Fibroblast of lung (primary cell): ENCODE data around the gene IL1F10. TPM values are rescaled to one million over a fixed set of nuclear protein-coding genes. Genes with fewer than 3 reads are reported as not detected.

Source experiments
- DNase-seq, 2 donors: peaks; one replicate each; pipeline versions ENCODE4 v3.0.0 to v3.0.0-alpha.2; 2010; ENCODE audit warnings: low read depth in 2 of 2
- H2AFZ ChIP-seq: 2 replicates; pipeline ENCODE4 v1.5.1; 2012; ENCODE audit warnings: low read length, control low read depth, inconsistent platforms
- H3K27ac ChIP-seq: 2 replicates; pipeline ENCODE4 v1.5.1; 2011; ENCODE audit warnings: low read length, control low read depth; ENCODE audit not compliant: insufficient read depth
- H3K27me3 ChIP-seq: 2 replicates; pipeline ENCODE4 v1.5.1; 2011; ENCODE audit warnings: mild to moderate bottlenecking, low read length; ENCODE audit not compliant: control insufficient read depth, insufficient read depth
- H3K36me3 ChIP-seq: 2 replicates; pipeline ENCODE4 v1.5.1; 2011; ENCODE audit warnings: low read length; ENCODE audit not compliant: control insufficient read depth, insufficient read depth
- H3K4me1 ChIP-seq: 2 replicates; pipeline ENCODE4 v1.5.1; 2011; ENCODE audit warnings: low read length; ENCODE audit not compliant: control insufficient read depth, insufficient read depth; ENCODE audit errors: extremely low read depth
- H3K4me2 ChIP-seq: 2 replicates; pipeline ENCODE4 v1.5.1; 2011; ENCODE audit warnings: low read length, control low read depth; ENCODE audit not compliant: insufficient read depth; ENCODE audit errors: extremely low read depth
- H3K4me3 ChIP-seq, 4 experiments: fragments of 200-600 bp in 1 of 4; sonication (generic) in 1 of 4; replicated peaks in 1 of 4; 2 replicates each; pipeline ENCODE4 v1.5.1; 2011 to 2016; ENCODE audit warnings: low read length in 4 of 4, low read depth in 3 of 4, mild to moderate bottlenecking in 3 of 4, control low read depth in 2 of 4, inconsistent platforms in 1 of 4, mixed read lengths in 1 of 4; ENCODE audit not compliant: insufficient read depth in 1 of 4; ENCODE audit errors: control extremely low read depth in 1 of 4
- H3K79me2 ChIP-seq: 2 replicates; pipeline ENCODE4 v1.5.1; 2012; ENCODE audit warnings: mild to moderate bottlenecking, low read length, inconsistent platforms; ENCODE audit not compliant: control insufficient read depth, insufficient read depth
- H3K9ac ChIP-seq: 2 replicates; pipeline ENCODE4 v1.5.1; 2011; ENCODE audit warnings: mild to moderate bottlenecking, low read length, control low read depth; ENCODE audit not compliant: insufficient read depth
- H3K9me3 ChIP-seq: 2 replicates; pipeline ENCODE4 v1.5.1; 2012; ENCODE audit warnings: low read depth, low read length; ENCODE audit not compliant: control insufficient read depth, insufficient read depth
- H4K20me1 ChIP-seq: 2 replicates; pipeline ENCODE4 v1.5.1; 2011; ENCODE audit warnings: low read length; ENCODE audit not compliant: control insufficient read depth, insufficient read depth; ENCODE audit errors: extremely low read depth
- EZH2 ChIP-seq: IDR thresholded peaks from 2 replicates; pipeline ENCODE4 v1.5.1; 2012; ENCODE audit warnings: low read length, control low read depth, mild to moderate bottlenecking; ENCODE audit errors: missing control alignments
- polyA plus RNA-seq, 2 donors: library from polyadenylated mRNA; depleted of rRNA in 1 of 2; stranded (reverse) in 1 of 2; unstranded in 1 of 2; fragments of >200 nt; gene quantifications; 2 replicates each; pipeline ENCODE4 v1.2.1, GENCODE V29; 2011 to 2012; ENCODE audit warnings: missing spikeins in 1 of 2
- total RNA-seq: library from RNA; depleted of rRNA; stranded (reverse); fragments of >200 nt; gene quantifications from 2 replicates; pipeline ENCODE4 v1.2.1, GENCODE V29; 2014
- TF ChIP-seq, protein P1 (sequence below), 2 donors: IDR thresholded peaks in 1 of 2; conservative IDR thresholded peaks in 1 of 2; 1 replicate in 1 of 2; 2 replicates in 1 of 2; pipeline ENCODE4 v1.5.1; 2011 to 2012; ENCODE audit warnings: low read length in 2 of 2, control low read depth in 1 of 2, inconsistent platforms in 1 of 2, low read depth in 1 of 2, mild to moderate bottlenecking in 1 of 2

IL1F10 gene
- total and polyA plus RNA-seq, 2 donors (not counting 1 experiment from before 2014, with no cell fraction given) = not detected

DNA sequence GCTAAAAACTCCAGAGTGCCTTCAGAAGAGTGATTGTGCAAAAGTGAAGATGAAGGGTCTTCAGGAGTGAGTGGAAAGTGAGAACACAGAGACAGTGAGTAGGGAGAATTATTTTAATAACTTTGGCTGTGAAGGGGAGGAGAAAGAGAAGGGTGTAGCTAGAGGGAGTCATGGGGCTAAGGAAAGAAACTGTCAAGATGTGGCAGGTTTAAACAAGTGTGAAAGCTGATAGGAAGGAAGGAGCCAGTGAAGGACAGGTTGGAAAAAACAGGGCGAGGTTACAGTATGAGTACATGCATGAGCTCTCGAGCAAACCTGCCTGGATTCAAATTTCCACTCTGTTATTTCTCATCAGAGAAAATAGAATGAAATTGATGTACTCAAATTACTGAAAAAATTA lies 17.8 kb downstream of the IL1F10 start:
- Histone ChIP-seq H3K4me1 (no peaks in the 10 kb centered on the region), H3K79me2 (no peaks in the 10 kb centered on the region), H3K4me3 (no peak overlapping the region), H3K4me2 (no peak overlapping the region), H2AFZ (no peak overlapping the region), H3K27me3 (peaks cover 9% of the 10 kb centered on the region), H3K27ac (no peak overlapping the region), H4K20me1 (no peaks in the 10 kb centered on the region), H3K9ac (no peak overlapping the region), H3K9me3 (no peaks in the 10 kb centered on the region), H3K36me3 (no peaks in the 10 kb centered on the region)
- no peak for DNase-seq
- TF ChIP-seq EZH2 = no peak
- TF ChIP-seq, protein P1, sequence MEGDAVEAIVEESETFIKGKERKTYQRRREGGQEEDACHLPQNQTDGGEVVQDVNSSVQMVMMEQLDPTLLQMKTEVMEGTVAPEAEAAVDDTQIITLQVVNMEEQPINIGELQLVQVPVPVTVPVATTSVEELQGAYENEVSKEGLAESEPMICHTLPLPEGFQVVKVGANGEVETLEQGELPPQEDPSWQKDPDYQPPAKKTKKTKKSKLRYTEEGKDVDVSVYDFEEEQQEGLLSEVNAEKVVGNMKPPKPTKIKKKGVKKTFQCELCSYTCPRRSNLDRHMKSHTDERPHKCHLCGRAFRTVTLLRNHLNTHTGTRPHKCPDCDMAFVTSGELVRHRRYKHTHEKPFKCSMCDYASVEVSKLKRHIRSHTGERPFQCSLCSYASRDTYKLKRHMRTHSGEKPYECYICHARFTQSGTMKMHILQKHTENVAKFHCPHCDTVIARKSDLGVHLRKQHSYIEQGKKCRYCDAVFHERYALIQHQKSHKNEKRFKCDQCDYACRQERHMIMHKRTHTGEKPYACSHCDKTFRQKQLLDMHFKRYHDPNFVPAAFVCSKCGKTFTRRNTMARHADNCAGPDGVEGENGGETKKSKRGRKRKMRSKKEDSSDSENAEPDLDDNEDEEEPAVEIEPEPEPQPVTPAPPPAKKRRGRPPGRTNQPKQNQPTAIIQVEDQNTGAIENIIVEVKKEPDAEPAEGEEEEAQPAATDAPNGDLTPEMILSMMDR (conservative IDR thresholded peaks at IDR 0.05 in 1 of 2, IDR thresholded peaks at IDR 0.05 in 1 of 2; ENCODE audit: low read depth in 1 of 2, low read length in 2 of 2) = no peak

DNA sequence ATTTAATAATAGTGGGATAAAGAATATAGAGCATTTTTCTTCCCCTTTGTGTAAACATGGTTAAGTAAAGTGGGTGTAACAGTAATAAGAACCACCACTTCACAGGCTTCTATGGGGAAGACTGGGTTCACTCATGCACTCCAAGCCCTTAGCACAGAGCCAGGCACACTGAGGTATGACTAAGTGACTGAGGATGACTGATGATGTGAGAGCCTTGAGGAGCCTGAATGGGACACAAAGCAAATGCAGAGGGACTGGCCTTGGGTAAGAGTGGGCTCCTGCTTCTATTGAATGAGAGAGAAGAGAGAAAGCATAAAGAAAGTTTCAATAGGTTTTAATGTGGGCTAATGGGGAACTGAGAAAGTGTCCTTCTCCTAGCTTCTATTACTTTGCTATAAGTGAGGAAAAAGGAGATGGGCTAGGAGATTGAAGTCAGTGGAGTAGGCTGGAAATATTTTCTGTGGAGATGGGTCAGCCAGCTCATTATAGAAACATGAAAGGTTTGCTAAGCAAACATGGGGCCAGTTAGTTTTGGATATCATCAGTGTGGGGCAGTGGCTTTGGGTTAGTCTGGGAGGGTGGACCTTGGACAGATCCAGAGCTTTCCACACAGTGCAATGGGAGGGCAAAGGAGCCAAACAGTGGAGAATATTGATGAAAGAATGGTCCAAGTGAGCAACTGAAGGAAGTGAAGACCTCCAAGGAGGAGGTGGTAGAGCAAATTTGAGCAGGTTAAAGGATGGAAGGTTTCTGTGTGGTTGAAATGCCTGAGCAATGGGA lies 20.6 kb downstream of the IL1F10 start:
- no peaks in the 10 kb centered on the region for H3K4me1 ChIP-seq
- no peaks in the 10 kb centered on the region for H4K20me1 ChIP-seq
- no peak overlapping the region for H3K4me3 ChIP-seq
- peaks cover 4% of the 10 kb centered on the region for H3K27me3 ChIP-seq
- no peaks in the 10 kb centered on the region for H3K79me2 ChIP-seq
- TF ChIP-seq, protein P1 (conservative IDR thresholded peaks at IDR 0.05 in 1 of 2, IDR thresholded peaks at IDR 0.05 in 1 of 2; ENCODE audit: low read depth in 1 of 2, low read length in 2 of 2) = no peak
- TF ChIP-seq EZH2 = no peak
- DNase-seq = no peak
- no peak overlapping the region for H3K9ac ChIP-seq
- no peak overlapping the region for H2AFZ ChIP-seq
- no peaks in the 10 kb centered on the region for H3K9me3 ChIP-seq
- H3K27ac ChIP-seq = no peak overlapping the region
- no peak overlapping the region for H3K4me2 ChIP-seq
- no peaks in the 10 kb centered on the region for H3K36me3 ChIP-seq

DNA sequence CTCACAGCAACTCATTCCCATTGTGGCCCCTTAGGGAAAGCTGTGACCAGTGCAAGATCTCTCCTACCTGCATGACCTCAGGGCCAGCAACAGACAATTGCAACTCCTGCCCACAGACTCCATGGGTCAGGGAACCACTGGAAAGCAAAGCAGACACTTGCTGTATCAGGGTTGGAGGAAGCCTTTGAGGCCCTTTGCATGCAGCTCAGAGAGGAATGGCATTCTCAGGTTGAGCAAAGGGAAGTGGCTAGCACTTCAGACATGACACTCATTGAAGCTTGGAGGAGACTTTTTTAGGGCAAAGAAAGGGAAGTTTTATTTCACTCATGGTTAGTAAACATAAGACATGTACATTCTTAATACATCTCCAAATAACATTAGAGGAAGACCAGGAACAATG lies 22.1 kb downstream of the IL1F10 start:
- H3K27me3 ChIP-seq = no peaks in the 10 kb centered on the region
- no peak overlapping the region for H3K9ac ChIP-seq
- no peaks in the 10 kb centered on the region for H3K79me2 ChIP-seq
- H4K20me1 ChIP-seq = no peaks in the 10 kb centered on the region
- no peaks in the 10 kb centered on the region for H3K9me3 ChIP-seq
- DNase-seq = no peak
- H3K36me3 ChIP-seq = no peaks in the 10 kb centered on the region
- TF ChIP-seq EZH2 = no peak
- TF ChIP-seq, protein P1 (conservative IDR thresholded peaks at IDR 0.05 in 1 of 2, IDR thresholded peaks at IDR 0.05 in 1 of 2; ENCODE audit: low read depth in 1 of 2, low read length in 2 of 2) = no peak
- no peak overlapping the region for H3K27ac ChIP-seq
- H3K4me1 ChIP-seq = no peaks in the 10 kb centered on the region
- H2AFZ ChIP-seq = no peak overlapping the region
- no peak overlapping the region for H3K4me3 ChIP-seq
- H3K4me2 ChIP-seq = no peak overlapping the region
